T47D (cell line): ENCODE data around the gene DDX56.
A peak's percentile ranks its signal among the peaks of the same experiment; 100 is the strongest.

Experiments
- DNase-seq, 2 experiments: peaks; one replicate each; pipeline versions ENCODE4 v3.0.0 to v3.0.0-alpha.2; 2011 to 2012; ENCODE audit warnings: low read depth in 1 of 2, low spot score in 1 of 2
- JUND ChIP-seq: IDR thresholded peaks from 2 replicates; pipeline ENCODE4 v1.6.1; 2012; ENCODE audit warnings: low read depth
- in situ Hi-C: cut with HindIII; loops from 2 replicates; pipeline ENCODE4 v1.10.0; 2016; ENCODE audit warnings: low sequenced_read_pairs, low pct_unique_long_range_greater_than_20kb

DDX56 gene

GRCh38 chr7:44547536-44548231 lies 26.0 kb downstream of the DDX56 start:
- peak in 1 of 2 experiments; percentile 65 for DNase-seq
- no peak for TF ChIP-seq JUND
- in situ Hi-C loops: no loop called here

GRCh38 chr7:44541876-44542610 lies 31.7 kb downstream of the DDX56 start:
- TF ChIP-seq JUND: no peak
- in situ Hi-C loops: no loop called here
- DNase-seq: no peak

GRCh38 chr7:44541028-44541869 lies 32.5 kb downstream of the DDX56 start, which contains the start of gene NPC1L1:
NPC1L1 (minus strand) TSS chr7:44541330; CDS start chr7:44541259, 71 bp downstream.
- TF ChIP-seq JUND: no peak
- DNase-seq: no peak
- in situ Hi-C loops: no loop called here

GRCh38 chr7:44540592-44541027 lies 33.1 kb downstream of the DDX56 start:
- DNase-seq: no peak
- no peak for TF ChIP-seq JUND
- in situ Hi-C loops: no loop called here

- in situ Hi-C loops: no loop called here
- no peak for TF ChIP-seq JUND
- DNase-seq: no peak
Measured at GRCh38 chr7:44539669-44540506, 33.8 kb downstream of the DDX56 start.

- in situ Hi-C loops: no loop called here
- TF ChIP-seq JUND: no peak
- DNase-seq: no peak
Measured at GRCh38 chr7:44538798-44539668, 34.7 kb downstream of the DDX56 start.

- TF ChIP-seq JUND: no peak
- in situ Hi-C loops: no loop called here
- no peak for DNase-seq
Measured at GRCh38 chr7:44538093-44538797, 35.5 kb downstream of the DDX56 start.

- in situ Hi-C loops: no loop called here
- no peak for DNase-seq
- TF ChIP-seq JUND: no peak
Measured at GRCh38 chr7:44537442-44537841, 36.3 kb downstream of the DDX56 start.

GRCh38 chr7:44536090-44536489 lies 37.6 kb downstream of the DDX56 start:
- no peak for TF ChIP-seq JUND
- DNase-seq: no peak
- in situ Hi-C loops: no loop called here

GRCh38 chr7:44535348-44536064 lies 38.2 kb downstream of the DDX56 start:
- no peak for TF ChIP-seq JUND
- in situ Hi-C loops: no loop called here
- no peak for DNase-seq

GRCh38 chr7:44534501-44534900 lies 39.2 kb downstream of the DDX56 start:
- in situ Hi-C loops: no loop called here
- DNase-seq: peak; percentile 61 to 70
- no peak for TF ChIP-seq JUND
